ENCODE measurements around the gene FOXE3.

DNA sequence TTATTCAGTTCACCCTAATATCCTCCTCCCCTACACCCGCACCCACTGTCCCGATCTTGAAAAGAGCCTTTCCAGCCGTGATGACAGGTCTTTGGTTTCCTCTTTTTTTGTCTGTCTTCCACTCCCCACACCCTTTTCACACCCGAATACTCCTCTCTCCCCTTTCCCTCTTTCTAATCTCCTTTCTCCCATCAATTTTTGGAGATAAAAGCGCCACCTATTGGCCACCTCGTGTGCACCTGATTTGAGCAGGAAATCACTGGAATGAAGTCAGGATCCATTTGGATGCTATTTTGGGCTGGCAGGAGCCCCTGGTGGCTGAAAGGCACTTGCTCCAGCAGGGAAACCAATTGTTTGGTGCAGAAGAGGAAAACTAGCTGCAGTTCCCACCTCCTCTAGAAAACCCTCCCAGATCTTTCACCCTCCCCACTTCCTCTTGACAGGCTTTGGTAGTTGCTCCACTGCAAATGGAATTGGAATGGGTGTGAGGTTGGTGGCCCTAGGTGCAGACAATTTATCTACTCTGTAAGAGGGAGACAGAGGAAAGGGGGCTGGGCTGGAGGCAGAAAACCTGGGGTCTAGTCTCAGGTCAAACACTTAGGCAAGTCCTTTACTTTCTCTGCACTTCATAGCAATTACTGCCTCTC is 8.4 kb downstream of the FOXE3 start:
- TF ChIP-seq POLR2AphosphoS5 (IDR thresholded peaks at IDR 0.05; ENCODE audit: low read depth, low read length) (no peak), SIN3A (IDR thresholded peaks at IDR 0.05; ENCODE audit: borderline replicate concordance, insufficient read depth, low read length) (no peak), TAF1 (IDR thresholded peaks at IDR 0.05; ENCODE audit: borderline replicate concordance, insufficient read depth, low read length) (no peak), FOXP2 (optimal IDR thresholded peaks at IDR 0.05; ENCODE audit: borderline replicate concordance, extremely low read depth, extremely low read length, insufficient read depth) (no peak)
- TF ChIP-seq, protein P1, sequence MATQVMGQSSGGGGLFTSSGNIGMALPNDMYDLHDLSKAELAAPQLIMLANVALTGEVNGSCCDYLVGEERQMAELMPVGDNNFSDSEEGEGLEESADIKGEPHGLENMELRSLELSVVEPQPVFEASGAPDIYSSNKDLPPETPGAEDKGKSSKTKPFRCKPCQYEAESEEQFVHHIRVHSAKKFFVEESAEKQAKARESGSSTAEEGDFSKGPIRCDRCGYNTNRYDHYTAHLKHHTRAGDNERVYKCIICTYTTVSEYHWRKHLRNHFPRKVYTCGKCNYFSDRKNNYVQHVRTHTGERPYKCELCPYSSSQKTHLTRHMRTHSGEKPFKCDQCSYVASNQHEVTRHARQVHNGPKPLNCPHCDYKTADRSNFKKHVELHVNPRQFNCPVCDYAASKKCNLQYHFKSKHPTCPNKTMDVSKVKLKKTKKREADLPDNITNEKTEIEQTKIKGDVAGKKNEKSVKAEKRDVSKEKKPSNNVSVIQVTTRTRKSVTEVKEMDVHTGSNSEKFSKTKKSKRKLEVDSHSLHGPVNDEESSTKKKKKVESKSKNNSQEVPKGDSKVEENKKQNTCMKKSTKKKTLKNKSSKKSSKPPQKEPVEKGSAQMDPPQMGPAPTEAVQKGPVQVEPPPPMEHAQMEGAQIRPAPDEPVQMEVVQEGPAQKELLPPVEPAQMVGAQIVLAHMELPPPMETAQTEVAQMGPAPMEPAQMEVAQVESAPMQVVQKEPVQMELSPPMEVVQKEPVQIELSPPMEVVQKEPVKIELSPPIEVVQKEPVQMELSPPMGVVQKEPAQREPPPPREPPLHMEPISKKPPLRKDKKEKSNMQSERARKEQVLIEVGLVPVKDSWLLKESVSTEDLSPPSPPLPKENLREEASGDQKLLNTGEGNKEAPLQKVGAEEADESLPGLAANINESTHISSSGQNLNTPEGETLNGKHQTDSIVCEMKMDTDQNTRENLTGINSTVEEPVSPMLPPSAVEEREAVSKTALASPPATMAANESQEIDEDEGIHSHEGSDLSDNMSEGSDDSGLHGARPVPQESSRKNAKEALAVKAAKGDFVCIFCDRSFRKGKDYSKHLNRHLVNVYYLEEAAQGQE (IDR thresholded peaks at IDR 0.05; ENCODE audit: insufficient read depth in 1 of 2, low read depth in 2 of 2, low read length in 2 of 2): no peak

Data from PFSK-1 (cell line).